Testis (tissue), 5 donors: ENCODE results near the gene PTGES2. TPM values are rescaled to one million over a fixed set of nuclear protein-coding genes. Genes with fewer than 3 reads are reported as not detected.

ENCODE experiments used
- DNase-seq: peaks from one replicate; pipeline ENCODE4 v3.0.0-alpha.2; 2019
- H3K27ac ChIP-seq, 2 donors: fragments of 200-600 bp; sonication (generic); one replicate each; pipeline ENCODE4 v1.5.1; 2019
- H3K27me3 ChIP-seq: fragments of 200-600 bp; sonication (generic); one replicate; pipeline ENCODE4 v1.5.1; 2019
- H3K36me3 ChIP-seq: fragments of 200-600 bp; sonication (generic); one replicate; pipeline ENCODE4 v1.5.1; 2017; ENCODE audit warnings: low read depth; ENCODE audit errors: missing control alignments
- H3K4me1 ChIP-seq: fragments of 200-600 bp; sonication (generic); one replicate; pipeline ENCODE4 v1.5.1; 2019
- H3K4me3 ChIP-seq, 2 donors: fragments of 200-600 bp; sonication (generic); one replicate each; pipeline ENCODE4 v1.5.1; 2017 to 2019
- H3K9me3 ChIP-seq: fragments of 200-600 bp; sonication (generic); one replicate; pipeline ENCODE4 v1.5.1; 2017
- POLR2A ChIP-seq: fragments of 450-650 bp; IDR thresholded peaks from one replicate; pipeline ENCODE4 v1.6.1; 2017; ENCODE audit warnings: antibody characterized with exemption, mild to moderate bottlenecking, moderate library complexity
- WGBS, 2 donors: methylation state at CpG; one replicate each; pipeline ENCODE4 v1.1.5; 2018; 5-methylcytosine and 5-hydroxymethylcytosine counted together
- intact Hi-C: fragments of 100-400 bp; cut with DNase I; formaldehyde crosslinking; loops from one replicate; pipeline ENCODE4 v1.15.1; 2023; ENCODE audit warnings: low total_unique reads
- long read RNA-seq, 2 donors: transcript quantifications; one replicate each; lab custom pipeline, GENCODE V29; 2026
- polyA plus RNA-seq: library from polyadenylated mRNA; stranded (reverse); fragments of 350-450 nt; fragmentation: Illumina TruSeq; extraction: RNeasy Lipid Tissue Mini Kit (QIAGEN cat#74804); gene quantifications from one replicate; pipeline ENCODE4 v1.2.3, GENCODE V29; 2014; ENCODE audit warnings: low read depth, low replicate concordance; ENCODE audit not compliant: insufficient read depth
- total RNA-seq, 2 donors: library from RNA; depleted of rRNA; stranded (reverse); fragments of >200 nt; gene quantifications; one replicate each; pipeline ENCODE4 v1.2.3, GENCODE V29; 2016
- TF ChIP-seq, protein P1 (sequence below), 3 experiments: fragments of 450-650 bp in 2 of 3; fragments of 200-600 bp in 1 of 3; sonication (generic) in 1 of 3; IDR thresholded peaks; one replicate each; pipeline ENCODE4 v1.5.1; 2016 to 2019; ENCODE audit warnings: antibody characterized with exemption in 3 of 3, mild to moderate bottlenecking in 2 of 3, moderate library complexity in 1 of 3

PTGES2 gene
- total RNA-seq (10 to 100 TPM; 95.8 to 96.4 TPM), polyA plus RNA-seq (53.1 TPM)
- long read RNA-seq, donor 1, transcript PTGES2-202 (7 exons, 2,331 nt): major isoform, 20 of 39 reads
- long read RNA-seq, donor 1, partial matches to known transcripts: 12 of 39 reads
- long read RNA-seq, donor 1, other reads (novel, unspliced or antisense): 5 of 39 reads
- long read RNA-seq, donor 2, transcript PTGES2-202 (7 exons, 2,331 nt): major isoform, 18 of 18 reads
- long read RNA-seq, donor 2, partial matches to known transcripts: 0 of 18 reads
- long read RNA-seq, donor 2, other reads (novel, unspliced or antisense): 0 of 18 reads

DNA sequence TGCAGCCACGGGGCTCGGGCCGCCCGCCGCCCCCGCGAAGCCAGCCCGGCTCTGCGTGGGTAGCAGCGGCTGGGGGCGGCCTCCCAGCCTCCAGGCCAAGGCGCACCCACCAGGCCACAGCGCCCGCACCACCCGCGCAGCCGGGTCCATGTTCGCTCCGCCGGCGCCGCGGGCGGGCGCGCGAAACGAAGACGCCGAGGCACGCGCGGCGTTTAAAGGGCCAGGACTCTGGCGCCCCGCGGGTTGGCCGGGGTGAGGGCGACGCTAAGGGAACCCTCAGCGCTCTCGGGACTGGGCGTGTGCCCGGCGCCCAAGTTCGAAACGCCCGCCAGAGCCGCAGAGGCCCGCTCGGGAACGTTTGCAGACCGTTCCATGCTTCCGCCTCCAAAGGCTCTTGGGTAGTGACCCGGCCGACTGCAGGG, at the start of gene PTGES2:
TSS of gene PTGES2 (minus strand) at position 162 of the 422 bp plus-strand sequence. CDS start at position 150, 12 bp downstream.
- WGBS, 2 donors: 0 to 2% methylated on average over 3 to 37 of the region's 56 CpGs
- H3K27me3 ChIP-seq: no peaks in the 10 kb centered on the region
- H3K4me3 ChIP-seq: peak within 1 kb of the TSS; percentile 71 to 93
- peak within 1 kb of the TSS; percentile 89 to 94 for H3K27ac ChIP-seq
- peaks cover 21% of the 10 kb centered on the region for H3K4me1 ChIP-seq
- intact Hi-C loops: no loop called here
- TF ChIP-seq, protein P1, sequence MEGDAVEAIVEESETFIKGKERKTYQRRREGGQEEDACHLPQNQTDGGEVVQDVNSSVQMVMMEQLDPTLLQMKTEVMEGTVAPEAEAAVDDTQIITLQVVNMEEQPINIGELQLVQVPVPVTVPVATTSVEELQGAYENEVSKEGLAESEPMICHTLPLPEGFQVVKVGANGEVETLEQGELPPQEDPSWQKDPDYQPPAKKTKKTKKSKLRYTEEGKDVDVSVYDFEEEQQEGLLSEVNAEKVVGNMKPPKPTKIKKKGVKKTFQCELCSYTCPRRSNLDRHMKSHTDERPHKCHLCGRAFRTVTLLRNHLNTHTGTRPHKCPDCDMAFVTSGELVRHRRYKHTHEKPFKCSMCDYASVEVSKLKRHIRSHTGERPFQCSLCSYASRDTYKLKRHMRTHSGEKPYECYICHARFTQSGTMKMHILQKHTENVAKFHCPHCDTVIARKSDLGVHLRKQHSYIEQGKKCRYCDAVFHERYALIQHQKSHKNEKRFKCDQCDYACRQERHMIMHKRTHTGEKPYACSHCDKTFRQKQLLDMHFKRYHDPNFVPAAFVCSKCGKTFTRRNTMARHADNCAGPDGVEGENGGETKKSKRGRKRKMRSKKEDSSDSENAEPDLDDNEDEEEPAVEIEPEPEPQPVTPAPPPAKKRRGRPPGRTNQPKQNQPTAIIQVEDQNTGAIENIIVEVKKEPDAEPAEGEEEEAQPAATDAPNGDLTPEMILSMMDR (IDR thresholded peaks at IDR 0.05): no peak
- TF ChIP-seq POLR2A: no peak
- H3K9me3 ChIP-seq: no peaks in the 10 kb centered on the region
- no peaks in the 10 kb centered on the region for H3K36me3 ChIP-seq
- peak; percentile 88 for DNase-seq

- Histone ChIP-seq H3K4me3 (no peak overlapping the region), H3K4me1 (no peaks in the 10 kb centered on the region), H3K9me3 (no peaks in the 10 kb centered on the region), H3K27me3 (no peaks in the 10 kb centered on the region), H3K36me3 (no peaks in the 10 kb centered on the region), H3K27ac (no peak overlapping the region)
- no peak for DNase-seq
- intact Hi-C loops: no loop called here
- 98 to 100% methylated on average over 1 to 2 of the region's 2 CpGs for WGBS, 2 donors
- no peak for TF ChIP-seq POLR2A
- TF ChIP-seq, protein P1 (IDR thresholded peaks at IDR 0.05): no peak
Measured at GRCh38 chr9:128175726-128176125, 48.2 kb upstream of the PTGES2 start.

DNA sequence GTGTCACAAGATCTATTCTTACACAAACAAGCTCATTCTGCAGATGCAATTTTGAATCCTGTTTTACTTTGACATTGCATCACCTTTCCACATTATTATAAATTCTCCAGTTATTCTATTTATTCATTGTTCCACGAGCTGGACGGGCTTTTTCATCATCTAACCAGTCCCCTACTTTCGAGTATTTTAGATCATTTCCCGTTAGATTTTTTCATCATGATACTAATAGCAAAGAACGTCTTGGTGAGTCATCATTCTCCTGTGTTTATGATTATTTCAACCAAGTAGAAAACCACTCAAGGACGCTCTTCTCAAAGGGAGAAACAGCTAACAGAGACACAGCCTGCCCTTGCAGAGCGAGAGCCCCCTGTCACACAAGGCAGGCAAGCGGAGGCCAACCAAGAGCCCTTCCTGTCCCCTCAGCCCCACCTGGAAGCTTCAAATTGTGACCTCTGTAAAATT, 47.6 kb upstream of the PTGES2 start:
- no peak for DNase-seq
- H3K4me1 ChIP-seq: no peaks in the 10 kb centered on the region
- no peaks in the 10 kb centered on the region for H3K36me3 ChIP-seq
- no peak for TF ChIP-seq POLR2A
- TF ChIP-seq, protein P1 (IDR thresholded peaks at IDR 0.05): no peak
- H3K27me3 ChIP-seq: no peaks in the 10 kb centered on the region
- intact Hi-C loops: no loop called here
- H3K27ac ChIP-seq: no peak overlapping the region
- 78 to 83% methylated on average over 8 of the region's 8 CpGs for WGBS, 2 donors
- H3K9me3 ChIP-seq: no peaks in the 10 kb centered on the region
- H3K4me3 ChIP-seq: no peak overlapping the region

- DNase-seq: no peak
- Histone ChIP-seq H3K9me3 (no peaks in the 10 kb centered on the region), H3K27ac (no peak overlapping the region), H3K4me3 (no peak overlapping the region), H3K27me3 (no peaks in the 10 kb centered on the region), H3K4me1 (no peaks in the 10 kb centered on the region), H3K36me3 (no peaks in the 10 kb centered on the region)
- intact Hi-C loops: no loop called here
- 89 to 95% methylated on average over 4 of the region's 4 CpGs for WGBS, 2 donors
- TF ChIP-seq, protein P1 (IDR thresholded peaks at IDR 0.05): no peak
- TF ChIP-seq POLR2A: no peak
Measured at GRCh38 chr9:128174062-128174461, 46.5 kb upstream of the PTGES2 start.

GRCh38 chr9:128169925-128170324, 42.4 kb upstream of the PTGES2 start:
- Histone ChIP-seq H3K36me3 (no peaks in the 10 kb centered on the region), H3K4me1 (no peaks in the 10 kb centered on the region), H3K27ac (no peak overlapping the region), H3K4me3 (no peak overlapping the region), H3K9me3 (no peaks in the 10 kb centered on the region), H3K27me3 (no peaks in the 10 kb centered on the region)
- 93 to 98% methylated on average over 6 to 8 of the region's 8 CpGs for WGBS, 2 donors
- no peak for DNase-seq
- intact Hi-C loops: no loop called here
- TF ChIP-seq, protein P1 (IDR thresholded peaks at IDR 0.05): no peak
- TF ChIP-seq POLR2A: no peak
